HG03280 (cell line): Measurements from ENCODE around the gene NCR2.
"Not testable (repeated sequence)": the region's sequence is repeated elsewhere in the genome, so short reads cannot be mapped to it uniquely, and the experiment has no call there.

Experiments
- ATAC-seq: cut with Tn5 transposase; IDR thresholded peaks from one replicate; pipeline ENCODE4 v1.9.1; 2021; ENCODE audit warnings: mild to moderate bottlenecking, moderate library complexity; ENCODE audit not compliant: unreplicated experiment

The NCR2 gene

GRCh38 chr6:41335296-41335695, at the start of gene NCR2:
TSS of gene NCR2 (plus strand) at chr6:41335608. CDS start at chr6:41335877, 269 bp downstream.
- no peak for ATAC-seq

DNA sequence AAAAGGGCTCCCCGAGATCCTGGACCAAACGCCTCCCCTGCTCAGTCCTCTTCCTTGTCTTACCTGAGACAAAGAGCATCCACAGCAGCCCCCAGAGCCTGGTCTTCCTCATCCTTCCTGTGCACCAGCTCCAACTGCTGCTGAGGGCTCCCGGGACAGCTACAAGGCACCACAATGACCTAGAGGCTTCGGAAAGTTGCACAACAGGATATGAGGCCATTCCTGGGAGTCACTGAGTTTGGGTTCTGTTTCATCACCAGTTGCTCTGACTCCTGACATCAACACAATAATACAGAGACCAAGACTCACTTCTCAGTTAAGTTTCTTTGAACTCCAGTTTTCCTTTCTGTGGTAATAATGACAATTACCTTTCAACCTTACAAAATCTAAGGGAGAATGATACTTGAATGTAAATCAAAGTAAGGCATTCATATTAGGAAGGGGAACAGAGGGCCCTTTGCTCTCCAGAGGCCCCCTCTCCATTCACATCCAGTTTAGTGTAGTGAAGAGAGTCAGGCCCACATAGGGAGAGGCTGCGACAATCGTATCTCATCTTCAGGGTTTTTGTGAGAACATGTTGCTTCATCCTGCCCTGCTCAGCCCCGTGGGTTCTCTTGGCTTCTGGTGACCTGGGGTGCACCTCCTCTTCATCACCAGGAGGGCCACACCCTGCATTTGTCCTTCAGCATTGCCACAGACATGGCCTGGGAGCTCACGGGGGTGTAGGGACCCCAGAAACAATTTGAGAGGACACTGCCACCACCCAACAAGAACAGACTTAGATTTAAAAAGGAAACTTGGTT, 48.7 kb upstream of the NCR2 start, which contains the start of gene TREM1:
TSS of gene TREM1 (minus strand) at position 139 of the 803 bp plus-strand sequence. CDS start at position 112, 27 bp downstream.
- ATAC-seq: no peak

DNA sequence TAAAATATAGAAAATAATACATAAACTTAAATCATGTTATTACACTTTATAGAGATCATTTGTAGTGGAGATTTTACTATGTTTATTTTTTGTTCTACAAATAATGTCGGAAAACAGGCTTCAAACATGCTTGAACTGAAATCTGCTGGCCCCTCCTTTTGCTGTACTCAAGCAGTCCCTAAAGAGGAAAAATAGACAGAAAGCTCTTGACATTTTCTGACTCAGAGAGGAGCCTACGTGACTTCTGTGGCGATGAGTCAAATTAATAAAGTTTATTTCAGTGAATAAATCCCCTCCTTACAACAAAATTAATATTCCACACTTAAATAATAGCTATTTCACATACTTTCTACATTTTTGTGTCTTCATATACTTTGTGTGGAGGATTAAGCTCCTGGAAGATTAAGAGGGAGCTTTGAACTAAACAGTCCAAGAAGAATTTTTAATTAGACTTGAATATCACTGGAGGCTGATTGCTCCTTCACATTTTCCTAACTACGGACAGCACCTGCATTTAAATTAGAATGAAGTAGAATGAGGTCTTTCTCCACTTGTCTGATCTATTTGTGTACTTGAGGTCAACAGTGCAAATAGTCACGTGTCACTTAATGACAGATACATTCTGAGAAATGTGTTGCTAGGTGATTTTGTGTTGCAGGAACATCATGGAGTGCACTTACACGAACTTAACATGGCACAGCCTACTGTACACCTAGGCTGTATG, 47.2 kb upstream of the NCR2 start:
- ATAC-seq: no peak

GRCh38 chr6:41288754-41289129, 46.7 kb upstream of the NCR2 start:
- ATAC-seq: no peak

DNA sequence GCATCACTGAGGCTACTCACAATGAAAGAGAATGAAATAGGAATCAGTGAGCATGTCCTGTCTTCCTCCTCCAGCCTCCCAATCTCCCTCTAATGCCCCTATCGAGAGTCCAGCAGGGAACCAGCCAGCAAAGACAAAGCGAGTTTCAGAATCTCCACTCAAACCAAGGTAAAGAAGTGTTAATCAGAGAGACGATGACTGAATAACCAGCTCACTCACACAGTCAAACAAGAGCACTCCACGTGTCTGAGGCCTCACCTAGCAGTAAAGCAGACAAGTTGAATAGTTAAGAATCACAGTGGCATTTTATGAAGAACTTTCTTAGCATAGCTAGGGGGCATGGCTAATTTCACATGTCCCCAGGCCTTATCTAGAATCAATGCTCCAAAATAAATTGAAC, 45.6 kb upstream of the NCR2 start:
- no peak for ATAC-seq

- ATAC-seq: no peak
Measured at GRCh38 chr6:41291717-41292116, 43.7 kb upstream of the NCR2 start.

- no peak for ATAC-seq
Measured at GRCh38 chr6:41294214-41294872, 41.1 kb upstream of the NCR2 start.

DNA sequence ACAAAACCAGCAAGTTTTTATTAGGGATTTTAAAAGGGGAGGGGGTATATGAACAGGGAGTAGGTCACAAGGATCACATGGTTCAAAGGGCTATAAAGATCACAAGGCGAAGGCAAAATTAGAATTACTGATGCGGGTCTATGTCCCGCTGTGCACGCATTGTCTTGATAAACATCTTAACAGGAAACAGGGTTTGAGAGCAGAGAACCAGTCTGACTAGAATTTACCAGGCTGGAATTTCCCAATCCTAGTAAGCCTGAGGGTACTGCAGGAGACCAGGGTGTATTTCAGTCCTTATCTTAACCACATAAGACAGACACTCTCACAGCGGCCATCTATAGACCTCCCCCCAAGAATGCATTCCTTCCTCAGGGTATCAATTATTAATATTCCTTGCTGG, 38.2 kb upstream of the NCR2 start:
- not testable (repeated sequence) for ATAC-seq

DNA sequence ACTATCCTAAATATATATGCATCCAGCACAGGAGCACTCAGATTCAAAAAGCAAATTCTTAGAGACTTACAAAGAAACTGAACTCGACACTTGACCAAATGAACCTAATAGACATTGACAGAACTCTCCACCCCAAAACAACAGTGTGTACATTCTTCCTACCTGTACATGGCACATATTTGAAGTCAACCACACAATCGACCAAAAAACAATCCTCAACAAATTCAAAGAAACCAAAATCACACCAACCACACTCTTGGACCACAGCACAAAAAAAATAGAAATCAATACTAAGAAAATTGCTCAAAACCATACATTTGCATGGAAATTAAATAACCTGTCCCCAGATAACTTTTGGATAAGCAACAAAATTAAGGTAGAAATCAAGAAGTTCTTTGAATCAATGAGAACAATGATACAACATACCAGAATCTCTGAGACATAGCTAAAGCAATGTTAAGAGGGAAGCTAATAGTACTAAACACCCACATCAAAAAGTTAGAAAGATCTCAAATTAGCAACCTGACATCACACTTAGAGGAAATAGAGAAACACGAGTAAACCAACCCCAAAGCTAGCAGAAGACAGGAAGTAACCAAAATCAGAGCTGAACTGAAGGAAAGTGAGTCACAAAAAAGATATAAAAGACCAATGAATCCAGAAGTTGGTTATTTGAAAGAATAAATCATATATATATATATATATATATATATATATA, 36.5 kb upstream of the NCR2 start:
- no peak for ATAC-seq

- no peak for ATAC-seq
Measured at GRCh38 chr6:41302638-41303037, 32.8 kb upstream of the NCR2 start.

- ATAC-seq: no peak
Measured at GRCh38 chr6:41306187-41306854, 29.1 kb upstream of the NCR2 start.

GRCh38 chr6:41315203-41315602, 20.2 kb upstream of the NCR2 start:
- ATAC-seq: no peak

DNA sequence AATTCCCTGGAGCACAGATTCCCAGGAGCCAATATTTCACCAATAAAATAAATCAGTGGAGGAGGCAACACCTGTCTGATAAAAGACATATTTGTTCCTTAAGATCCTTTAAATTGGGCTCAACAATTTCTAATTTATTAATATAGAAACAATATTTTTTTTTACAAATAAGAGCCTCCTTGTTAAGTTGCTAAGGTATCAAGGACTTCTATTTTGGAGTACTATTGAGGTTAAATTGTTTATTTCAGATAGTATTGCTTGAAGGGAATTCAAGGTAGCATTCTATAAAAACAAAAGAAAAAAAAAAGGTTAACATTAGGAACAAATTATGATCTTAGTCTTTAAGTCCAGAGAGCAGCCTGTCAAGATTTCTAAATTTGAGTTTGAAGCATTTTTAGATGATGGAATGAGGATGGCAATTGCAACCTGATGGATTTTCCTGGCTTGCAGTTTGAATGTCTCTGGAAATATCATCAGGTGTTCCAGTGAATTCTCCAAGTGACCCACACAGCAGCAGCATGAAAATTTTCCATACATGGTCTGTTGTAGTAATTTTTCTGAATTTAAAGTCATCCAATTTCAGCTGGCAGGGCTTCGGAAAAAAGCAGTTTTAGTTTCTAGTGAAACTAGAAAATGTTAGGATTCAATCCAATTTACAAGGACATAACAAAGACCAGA, 19.3 kb upstream of the NCR2 start:
- no peak for ATAC-seq

DNA sequence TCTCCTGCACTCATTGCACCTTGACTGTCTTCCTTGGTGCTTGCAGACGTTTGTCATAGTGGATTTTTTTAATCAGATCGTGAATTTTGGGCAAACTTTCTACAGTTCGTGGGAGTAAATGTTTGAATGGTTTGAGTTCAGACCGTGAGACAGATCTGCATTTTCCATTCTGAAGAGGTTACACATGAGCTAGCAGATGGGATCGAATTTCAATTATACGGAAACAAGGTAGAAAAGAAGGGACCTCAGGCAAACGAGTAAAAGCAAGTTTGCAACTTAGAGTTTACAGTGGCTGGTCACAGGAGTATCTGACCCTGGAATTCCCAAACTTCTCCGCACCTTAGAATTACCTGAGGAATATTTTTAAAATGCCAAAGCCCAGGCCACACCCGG, 17.2 kb upstream of the NCR2 start:
- ATAC-seq: no peak

DNA sequence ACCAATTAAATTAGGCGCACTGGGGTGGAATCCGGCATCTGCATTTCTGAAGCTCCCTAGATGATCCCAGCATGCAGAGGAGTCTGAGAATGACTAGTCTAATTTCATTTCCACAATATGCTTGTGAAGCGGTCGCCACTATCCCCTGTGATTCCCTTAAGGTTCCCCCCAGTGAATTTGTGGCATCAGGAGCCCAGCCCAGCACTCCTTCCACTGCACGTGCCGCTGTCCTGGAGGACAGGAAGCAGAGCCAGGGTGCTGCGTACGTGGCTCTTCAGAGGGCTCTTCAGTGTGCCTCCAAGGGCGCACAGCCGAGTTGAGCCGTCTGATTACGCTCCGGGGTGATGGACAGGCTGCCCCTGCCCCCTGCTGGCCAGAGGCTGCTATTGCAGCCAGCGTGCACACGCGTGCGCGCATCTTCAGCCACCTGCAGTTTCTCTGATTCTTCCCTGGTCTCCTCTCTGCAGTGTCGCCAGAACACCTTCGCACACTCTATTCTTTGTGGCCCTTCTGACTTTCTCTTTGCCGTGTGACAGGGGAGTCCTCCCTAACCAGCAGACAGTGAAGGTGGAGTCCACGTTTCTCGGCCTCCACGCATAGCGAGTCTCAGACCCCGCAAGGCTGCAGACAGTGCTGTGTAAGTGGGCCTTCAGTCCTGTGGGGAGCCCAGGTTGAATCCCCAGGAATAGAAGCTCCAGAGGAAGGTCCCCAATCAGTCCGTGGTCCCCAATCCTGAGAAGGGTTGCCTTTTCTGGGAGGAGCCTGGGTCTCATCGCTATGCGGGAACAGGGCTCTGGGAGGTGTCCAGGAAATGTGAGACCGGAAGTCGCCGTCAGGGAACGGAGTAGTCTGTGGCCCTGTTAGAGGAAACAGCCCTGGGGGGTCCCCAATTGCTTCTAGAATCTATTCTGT, 16.5 kb upstream of the NCR2 start:
- ATAC-seq: peak; percentile 91

DNA sequence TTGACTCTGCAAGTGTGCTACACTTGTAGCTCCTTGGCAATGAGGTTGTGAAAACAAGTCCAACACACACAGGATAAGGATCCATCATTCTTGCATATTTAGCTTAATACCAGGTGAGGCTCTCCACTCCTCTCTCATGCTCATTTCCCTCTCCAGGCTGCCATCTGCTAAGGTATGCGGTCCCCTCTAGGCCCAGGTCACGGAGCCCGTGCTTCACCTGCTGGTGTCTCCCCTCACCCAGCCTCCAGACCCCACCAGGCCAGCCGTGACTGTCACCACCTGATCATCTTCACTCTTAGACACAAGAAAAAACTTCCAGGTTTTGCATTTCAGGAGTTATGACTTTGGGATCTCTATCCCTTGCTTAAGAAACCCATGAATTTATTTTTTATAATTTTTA, 14.2 kb upstream of the NCR2 start:
- no peak for ATAC-seq

DNA sequence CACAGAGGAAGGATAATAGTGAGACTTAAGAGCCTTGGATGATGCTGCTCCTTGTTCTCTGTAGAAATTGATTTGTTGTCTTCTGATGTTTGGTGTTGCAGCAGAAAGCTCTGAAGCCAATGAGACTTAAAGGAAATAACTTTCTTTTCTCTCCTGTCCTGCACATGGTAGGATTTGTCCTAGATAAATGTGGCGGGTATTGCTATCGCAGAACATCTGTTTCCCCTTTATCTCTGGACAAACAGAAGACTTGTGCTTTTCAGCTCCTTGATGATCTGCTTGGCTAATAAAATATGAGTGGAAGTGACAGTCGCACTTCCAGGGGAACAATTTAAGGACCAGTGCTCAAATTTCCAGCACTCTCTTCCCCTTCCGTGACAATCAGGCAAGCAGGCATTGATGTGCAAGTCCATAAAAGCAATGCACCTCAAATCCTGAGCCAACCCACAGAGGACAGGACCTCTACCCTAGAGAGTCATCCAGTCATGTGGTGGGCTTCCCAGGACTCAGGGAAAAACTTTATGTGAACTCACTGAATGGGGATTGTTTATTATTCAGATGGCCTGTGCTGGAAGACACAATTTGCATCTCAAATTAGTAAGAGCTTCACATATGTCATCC, 9.9 kb upstream of the NCR2 start:
- ATAC-seq: no peak

DNA sequence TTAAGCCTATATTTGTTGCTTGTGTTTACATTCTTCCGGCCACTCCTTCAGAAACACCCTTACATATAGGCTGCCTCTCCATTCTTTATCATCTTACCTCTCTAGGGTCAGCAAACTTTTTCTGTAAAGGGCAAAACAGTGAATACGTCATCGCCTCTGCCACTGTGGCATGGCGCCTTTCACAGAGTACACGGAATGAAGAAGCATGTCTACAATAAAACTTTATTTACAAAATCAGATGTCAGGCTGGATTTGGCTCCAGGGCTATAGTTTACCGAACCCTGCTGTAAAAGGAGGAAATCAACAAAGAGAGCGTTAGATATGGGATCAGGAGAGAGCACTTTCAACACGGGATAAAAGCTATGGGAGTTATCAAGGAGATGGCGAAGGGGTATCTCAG, 9.3 kb upstream of the NCR2 start:
- no peak for ATAC-seq

GRCh38 chr6:41327177-41327576, 8.2 kb upstream of the NCR2 start:
- no peak for ATAC-seq
